Smooth muscle cell of the brain vasculature (primary cell): Measurements from ENCODE around the gene PRKAR1B.

Experiments
- DNase-seq: peaks from one replicate; pipeline ENCODE4 v3.0.0-alpha.2; 2012; ENCODE audit warnings: low read depth, low spot score

PRKAR1B gene

GRCh38 chr7:721619-722248 is 5.3 kb downstream of the PRKAR1B start:
- no peak for DNase-seq

- no peak for DNase-seq
These were observed 10.4 kb downstream of the PRKAR1B start for GRCh38 chr7:716636-717035.

- no peak for DNase-seq
These were observed 10.9 kb downstream of the PRKAR1B start for GRCh38 chr7:716222-716621.

GRCh38 chr7:714251-714671 is 12.8 kb downstream of the PRKAR1B start:
- no peak for DNase-seq

- DNase-seq = no peak
These were observed 13.4 kb downstream of the PRKAR1B start for GRCh38 chr7:713488-714230.

GRCh38 chr7:713139-713457 is 14.0 kb downstream of the PRKAR1B start:
- DNase-seq = no peak

GRCh38 chr7:712381-713138 is 14.5 kb downstream of the PRKAR1B start:
- no peak for DNase-seq

GRCh38 chr7:711922-712380 is 15.1 kb downstream of the PRKAR1B start:
- DNase-seq = no peak

GRCh38 chr7:711093-711921 is 15.8 kb downstream of the PRKAR1B start:
- no peak for DNase-seq

GRCh38 chr7:710161-710560 is 16.9 kb downstream of the PRKAR1B start:
- DNase-seq = no peak

GRCh38 chr7:707296-708000 is 19.6 kb downstream of the PRKAR1B start:
- DNase-seq = no peak

GRCh38 chr7:706721-707120 is 20.4 kb downstream of the PRKAR1B start:
- DNase-seq = no peak

- DNase-seq = no peak
These were observed 24.0 kb downstream of the PRKAR1B start for GRCh38 chr7:703049-703448.

- no peak for DNase-seq
These were observed 25.9 kb downstream of the PRKAR1B start for GRCh38 chr7:701086-701671.

GRCh38 chr7:699476-700170 is 27.5 kb downstream of the PRKAR1B start:
- no peak for DNase-seq

- DNase-seq = no peak
These were observed 28.3 kb downstream of the PRKAR1B start for GRCh38 chr7:698515-699475.

GRCh38 chr7:696812-697551 is 30.1 kb downstream of the PRKAR1B start:
- DNase-seq = no peak

- no peak for DNase-seq
These were observed 30.7 kb downstream of the PRKAR1B start for GRCh38 chr7:696426-696811.
